Colon (tissue), 2 donors: ENCODE results near the gene PPAN.

Source experiments
- FAIRE-seq: peaks from 2 replicates; lab custom pipeline; 2012; peaks lifted over from hg19 to GRCh38; lab: Jason Lieb, UNC
- donor health status: control.
- donor health status: control.

PPAN gene

GRCh38 chr19:10106100-10106936 lies at the start of gene PPAN:
Gene PPAN (plus strand): TSS chr19:10106362. CDS start chr19:10106395, 33 bp downstream.
- FAIRE-seq = no peak

- no peak for FAIRE-seq
Measured at GRCh38 chr19:10061717-10062310, 44.3 kb upstream of the PPAN start.

- FAIRE-seq = no peak
Measured at GRCh38 chr19:10068205-10068604, 38.0 kb upstream of the PPAN start.

- no peak for FAIRE-seq
Measured at GRCh38 chr19:10069046-10069445, 37.1 kb upstream of the PPAN start.

GRCh38 chr19:10070730-10071446 lies 35.3 kb upstream of the PPAN start:
- no peak for FAIRE-seq

GRCh38 chr19:10074153-10074552 lies 32.0 kb upstream of the PPAN start:
- no peak for FAIRE-seq

- no peak for FAIRE-seq
Measured at GRCh38 chr19:10076535-10076934, 29.6 kb upstream of the PPAN start.

GRCh38 chr19:10078329-10078728 lies 27.8 kb upstream of the PPAN start:
- no peak for FAIRE-seq

- FAIRE-seq = no peak
Measured at GRCh38 chr19:10079031-10079453, 27.1 kb upstream of the PPAN start.

- no peak for FAIRE-seq
Measured at GRCh38 chr19:10083911-10084310, 22.3 kb upstream of the PPAN start.

GRCh38 chr19:10084803-10085202 lies 21.4 kb upstream of the PPAN start:
- no peak for FAIRE-seq

GRCh38 chr19:10085641-10086590 lies 20.2 kb upstream of the PPAN start, which contains the start of gene SHFL:
Gene SHFL (plus strand): TSS chr19:10086317. CDS start chr19:10086428, 111 bp downstream.
- FAIRE-seq = no peak

GRCh38 chr19:10086591-10087192 lies 19.5 kb upstream of the PPAN start:
- FAIRE-seq = no peak

GRCh38 chr19:10087296-10088061 lies 18.7 kb upstream of the PPAN start:
- FAIRE-seq = no peak

GRCh38 chr19:10088949-10089554 lies 17.1 kb upstream of the PPAN start:
- no peak for FAIRE-seq

- no peak for FAIRE-seq
Measured at GRCh38 chr19:10089801-10090375, 16.3 kb upstream of the PPAN start.

GRCh38 chr19:10091370-10091687 lies 14.8 kb upstream of the PPAN start:
- no peak for FAIRE-seq

GRCh38 chr19:10091895-10092641 lies 14.1 kb upstream of the PPAN start:
- FAIRE-seq = no peak

GRCh38 chr19:10092648-10093294 lies 13.4 kb upstream of the PPAN start:
- FAIRE-seq = no peak
